Loucy (cell line): Measurements from ENCODE around the gene HEXIM2.
A peak's percentile ranks its signal among the peaks of the same experiment; 100 is the strongest.

Experiments
- EZH2phosphoT487 ChIP-seq: fragments of 200-600 bp; IDR thresholded peaks from 2 replicates; pipeline ENCODE4 v1.6.1; 2018; ENCODE audit warnings: antibody characterized with exemption, mild to moderate bottlenecking, moderate library complexity, borderline replicate concordance
- TF ChIP-seq, protein P1 (sequence below): fragments of 200-600 bp; sonication (generic); conservative IDR thresholded peaks from 2 replicates; pipeline ENCODE4 v1.5.1; 2014; ENCODE audit warnings: mild to moderate bottlenecking, antibody characterized with exemption, low read length

DNA sequence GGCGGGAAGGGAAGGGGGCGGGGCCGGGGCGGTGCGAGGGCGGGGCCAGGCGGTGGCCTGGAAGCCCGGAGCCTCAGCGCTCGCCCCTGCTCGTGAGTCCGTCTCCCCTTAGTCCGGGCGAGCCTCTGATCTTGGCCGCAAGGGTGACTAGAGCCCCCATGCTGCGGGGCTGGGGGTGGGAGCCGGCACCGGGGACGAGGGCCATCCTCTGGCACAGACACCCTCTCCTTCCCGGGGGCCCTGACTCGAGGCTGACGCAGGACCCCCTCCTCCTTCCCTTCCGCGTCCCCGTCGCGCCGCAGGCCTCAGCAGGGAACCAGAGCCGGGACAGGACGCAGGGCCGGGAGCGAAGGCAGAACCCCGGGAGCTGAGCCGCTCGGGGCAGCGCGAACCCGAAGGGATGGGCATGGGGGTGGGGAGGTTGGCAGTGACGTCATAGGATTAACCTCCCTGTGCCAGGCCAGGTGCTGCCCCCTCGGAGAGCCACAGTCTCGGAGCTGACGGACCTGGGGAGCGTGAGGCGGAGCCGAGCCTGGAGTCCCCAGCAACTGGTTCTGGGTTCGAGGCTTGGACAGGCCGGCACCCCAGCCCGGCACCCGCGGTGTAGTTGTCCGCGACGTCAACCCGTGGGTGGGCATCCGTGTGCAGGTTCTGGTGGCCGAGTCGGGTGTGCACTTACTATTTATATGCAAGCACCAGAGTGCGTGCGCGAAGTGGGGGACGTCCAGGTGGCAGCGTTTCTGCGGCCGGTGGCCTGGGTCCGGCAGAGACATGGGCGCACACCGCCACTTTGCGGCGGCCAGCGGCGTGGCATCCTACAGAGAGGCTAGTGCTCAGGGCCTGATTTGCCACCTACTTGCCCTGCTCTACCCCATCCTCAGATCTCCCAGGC is 28.9 kb upstream of the HEXIM2 start:
- TF ChIP-seq, protein P1, sequence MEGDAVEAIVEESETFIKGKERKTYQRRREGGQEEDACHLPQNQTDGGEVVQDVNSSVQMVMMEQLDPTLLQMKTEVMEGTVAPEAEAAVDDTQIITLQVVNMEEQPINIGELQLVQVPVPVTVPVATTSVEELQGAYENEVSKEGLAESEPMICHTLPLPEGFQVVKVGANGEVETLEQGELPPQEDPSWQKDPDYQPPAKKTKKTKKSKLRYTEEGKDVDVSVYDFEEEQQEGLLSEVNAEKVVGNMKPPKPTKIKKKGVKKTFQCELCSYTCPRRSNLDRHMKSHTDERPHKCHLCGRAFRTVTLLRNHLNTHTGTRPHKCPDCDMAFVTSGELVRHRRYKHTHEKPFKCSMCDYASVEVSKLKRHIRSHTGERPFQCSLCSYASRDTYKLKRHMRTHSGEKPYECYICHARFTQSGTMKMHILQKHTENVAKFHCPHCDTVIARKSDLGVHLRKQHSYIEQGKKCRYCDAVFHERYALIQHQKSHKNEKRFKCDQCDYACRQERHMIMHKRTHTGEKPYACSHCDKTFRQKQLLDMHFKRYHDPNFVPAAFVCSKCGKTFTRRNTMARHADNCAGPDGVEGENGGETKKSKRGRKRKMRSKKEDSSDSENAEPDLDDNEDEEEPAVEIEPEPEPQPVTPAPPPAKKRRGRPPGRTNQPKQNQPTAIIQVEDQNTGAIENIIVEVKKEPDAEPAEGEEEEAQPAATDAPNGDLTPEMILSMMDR: peak; percentile 60
- no peak for TF ChIP-seq EZH2phosphoT487
